ENCODE data around the gene ELFN2.

ELFN2 gene

GRCh38 chr22:37443086-37443485 lies 15.8 kb upstream of the ELFN2 start:
- no peak overlapping the region for H3K4me3 ChIP-seq (ENCODE audit: low read depth, low read length)
- no peak for TF ChIP-seq CTCF (IDR thresholded peaks at IDR 0.05; ENCODE audit: low read depth, low read length)

GRCh38 chr22:37442537-37442936 lies 15.3 kb upstream of the ELFN2 start:
- no peak overlapping the region for H3K4me3 ChIP-seq (ENCODE audit: low read depth, low read length)
- TF ChIP-seq CTCF (IDR thresholded peaks at IDR 0.05; ENCODE audit: low read depth, low read length): no peak

- no peak overlapping the region for H3K4me3 ChIP-seq (ENCODE audit: low read depth, low read length)
- TF ChIP-seq CTCF (IDR thresholded peaks at IDR 0.05; ENCODE audit: low read depth, low read length): no peak
Measured at GRCh38 chr22:37442135-37442534, 14.9 kb upstream of the ELFN2 start.

- TF ChIP-seq CTCF (IDR thresholded peaks at IDR 0.05; ENCODE audit: low read depth, low read length): no peak
- no peak overlapping the region for H3K4me3 ChIP-seq (ENCODE audit: low read depth, low read length)
Measured at GRCh38 chr22:37440875-37441274, 13.6 kb upstream of the ELFN2 start.

- no peak for TF ChIP-seq CTCF (IDR thresholded peaks at IDR 0.05; ENCODE audit: low read depth, low read length)
Measured at GRCh38 chr22:37439347-37439746, 12.1 kb upstream of the ELFN2 start.

GRCh38 chr22:37435970-37436603 lies 8.8 kb upstream of the ELFN2 start:
- no peak for TF ChIP-seq CTCF (IDR thresholded peaks at IDR 0.05; ENCODE audit: low read depth, low read length)
- H3K4me3 ChIP-seq (ENCODE audit: low read depth, low read length): no peak overlapping the region

More at GRCh38 chr22:37439347-37439746, 12.1 kb upstream of the ELFN2 start:
- no peak overlapping the region for H3K4me3 ChIP-seq (ENCODE audit: low read depth, low read length)

- H3K4me3 ChIP-seq (ENCODE audit: low read depth, low read length): no peak overlapping the region
- TF ChIP-seq CTCF (IDR thresholded peaks at IDR 0.05; ENCODE audit: low read depth, low read length): no peak
Measured at GRCh38 chr22:37433786-37434185, 6.5 kb upstream of the ELFN2 start.
